ENCODE measurements around the gene GFM1. TPM values are rescaled to one million over a fixed set of nuclear protein-coding genes. Genes with fewer than 3 reads are reported as not detected.
A peak's percentile ranks its signal among the peaks of the same experiment; 100 is the strongest.

GFM1 gene
- total RNA-seq, 2 experiments from 2014 or later, result 48.4 to 56.1 TPM

DNA sequence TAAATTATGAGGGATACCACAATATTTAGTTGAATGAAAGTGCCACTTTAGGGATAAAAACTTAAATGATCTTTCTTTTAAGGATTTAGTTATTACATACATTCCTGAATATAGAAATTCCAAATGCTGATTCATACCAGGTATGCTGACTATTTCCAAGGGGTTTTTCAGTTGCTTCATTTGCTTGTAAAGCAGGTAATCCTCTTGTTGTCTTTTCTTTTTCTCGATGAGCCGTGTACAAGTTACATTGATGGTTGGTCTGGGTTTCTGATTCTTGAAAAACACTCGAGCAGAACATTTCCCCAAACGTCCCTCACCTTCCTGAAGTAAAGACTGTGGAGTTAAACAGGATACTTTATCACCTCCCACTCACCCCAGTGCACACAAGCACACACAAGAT is 66.3 kb downstream of the GFM1 start:
- TF ChIP-seq, protein P1, sequence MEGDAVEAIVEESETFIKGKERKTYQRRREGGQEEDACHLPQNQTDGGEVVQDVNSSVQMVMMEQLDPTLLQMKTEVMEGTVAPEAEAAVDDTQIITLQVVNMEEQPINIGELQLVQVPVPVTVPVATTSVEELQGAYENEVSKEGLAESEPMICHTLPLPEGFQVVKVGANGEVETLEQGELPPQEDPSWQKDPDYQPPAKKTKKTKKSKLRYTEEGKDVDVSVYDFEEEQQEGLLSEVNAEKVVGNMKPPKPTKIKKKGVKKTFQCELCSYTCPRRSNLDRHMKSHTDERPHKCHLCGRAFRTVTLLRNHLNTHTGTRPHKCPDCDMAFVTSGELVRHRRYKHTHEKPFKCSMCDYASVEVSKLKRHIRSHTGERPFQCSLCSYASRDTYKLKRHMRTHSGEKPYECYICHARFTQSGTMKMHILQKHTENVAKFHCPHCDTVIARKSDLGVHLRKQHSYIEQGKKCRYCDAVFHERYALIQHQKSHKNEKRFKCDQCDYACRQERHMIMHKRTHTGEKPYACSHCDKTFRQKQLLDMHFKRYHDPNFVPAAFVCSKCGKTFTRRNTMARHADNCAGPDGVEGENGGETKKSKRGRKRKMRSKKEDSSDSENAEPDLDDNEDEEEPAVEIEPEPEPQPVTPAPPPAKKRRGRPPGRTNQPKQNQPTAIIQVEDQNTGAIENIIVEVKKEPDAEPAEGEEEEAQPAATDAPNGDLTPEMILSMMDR (IDR thresholded peaks at IDR 0.05), result no peak
- Mint-ChIP-seq H3K4me3 (no peak overlapping the region), H3K27me3 (no peaks in the 10 kb centered on the region), H3K4me1 (ENCODE audit: low read depth) (peaks cover 31% of the 10 kb centered on the region), H3K27ac (no peak overlapping the region), H3K9me3 (no peaks in the 10 kb centered on the region), H3K36me3 (ENCODE audit: low read depth) (peaks cover 44% of the 10 kb centered on the region)
- DNase-seq (no peak), ATAC-seq (no peak)
- POLR2A ChIA-PET, result no interaction called here
- intact Hi-C loops (cut with micrococcal nuclease), result no loop called here
- CTCF ChIA-PET, result no interaction called here

DNA sequence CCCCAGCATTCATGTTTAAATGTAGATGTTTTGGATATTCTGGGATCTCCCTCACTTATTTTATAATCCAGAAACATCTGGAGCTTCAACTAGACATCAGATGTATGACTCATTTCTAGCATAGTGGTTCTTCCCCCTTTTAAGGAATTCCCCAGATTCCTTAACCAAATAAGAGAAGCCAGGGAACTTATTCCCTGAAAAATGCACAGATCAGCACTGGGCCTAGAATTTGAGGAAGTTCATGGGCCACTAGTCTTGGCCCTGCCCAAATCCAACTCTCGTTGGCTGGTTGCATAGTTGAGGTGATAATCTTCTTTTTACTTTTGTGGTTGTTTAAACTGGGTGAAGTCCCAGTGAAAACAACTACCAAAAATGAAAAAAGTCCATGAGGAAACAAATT is 67.6 kb downstream of the GFM1 start:
- no peak overlapping the region for H3K27ac Mint-ChIP-seq
- H3K4me3 Mint-ChIP-seq, result no peak overlapping the region
- no peaks in the 10 kb centered on the region for H3K27me3 Mint-ChIP-seq
- H3K36me3 Mint-ChIP-seq (ENCODE audit: low read depth), result peaks cover 38% of the 10 kb centered on the region
- peaks cover 31% of the 10 kb centered on the region for H3K4me1 Mint-ChIP-seq (ENCODE audit: low read depth)
- CTCF ChIA-PET, result no interaction called here
- POLR2A ChIA-PET, result no interaction called here
- DNase-seq (no peak), ATAC-seq (no peak)
- TF ChIP-seq, protein P1 (IDR thresholded peaks at IDR 0.05), result no peak
- intact Hi-C loops (cut with micrococcal nuclease), result no loop called here
- no peaks in the 10 kb centered on the region for H3K9me3 Mint-ChIP-seq

DNA sequence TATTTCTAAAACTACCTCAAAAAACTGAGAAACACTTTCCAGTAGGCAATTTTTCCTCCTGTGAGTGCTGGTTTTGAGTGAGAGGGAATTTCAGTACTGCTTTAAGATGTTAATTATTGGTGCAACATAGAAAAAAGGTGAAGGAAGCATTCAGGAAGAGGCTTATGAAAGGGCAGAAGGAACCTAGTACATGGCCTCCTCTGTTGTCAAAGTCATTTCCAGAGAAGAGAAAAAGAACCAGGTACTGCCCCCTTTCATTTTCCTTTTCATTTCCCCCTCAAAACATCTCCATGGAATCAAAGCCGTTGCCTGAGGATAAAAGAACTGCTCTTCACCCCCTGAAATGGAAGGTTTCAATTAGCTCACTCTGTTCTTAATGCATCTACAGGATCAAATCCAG is 68.1 kb downstream of the GFM1 start:
- Mint-ChIP-seq H3K36me3 (ENCODE audit: low read depth) (peaks cover 34% of the 10 kb centered on the region), H3K9me3 (no peaks in the 10 kb centered on the region), H3K4me3 (no peak overlapping the region), H3K27me3 (no peaks in the 10 kb centered on the region), H3K4me1 (ENCODE audit: low read depth) (peaks cover 31% of the 10 kb centered on the region), H3K27ac (no peak overlapping the region)
- ATAC-seq, result no peak
- POLR2A ChIA-PET, result no interaction called here
- TF ChIP-seq, protein P1 (IDR thresholded peaks at IDR 0.05), result no peak
- no peak for DNase-seq
- CTCF ChIA-PET, result interaction anchor here (1.3 kb wide), 1 partner anchor 10 kb away, joined by 6 read pairs; no protein-coding TSS in a partner anchor
- intact Hi-C loops (cut with micrococcal nuclease), result no loop called here

DNA sequence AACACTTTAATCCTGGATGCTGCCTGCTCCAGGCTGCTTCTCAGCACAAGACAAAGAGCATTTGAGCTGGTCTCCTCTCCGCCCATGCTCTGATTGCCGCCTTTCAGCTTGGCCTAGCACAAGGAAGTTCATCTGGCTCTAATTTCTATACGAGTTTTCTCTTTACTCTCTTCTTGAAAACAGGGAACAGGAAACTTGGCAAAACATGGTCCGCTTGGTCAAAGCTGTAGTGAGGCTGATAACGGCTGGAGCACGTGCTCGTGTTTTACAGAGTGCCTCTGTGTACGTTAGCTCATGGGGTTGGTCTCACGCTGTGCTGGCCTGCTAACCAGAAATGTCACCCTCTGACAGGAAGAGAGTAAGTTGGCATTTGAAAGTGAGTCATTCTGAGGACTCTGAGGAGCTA is 68.8 kb downstream of the GFM1 start:
- no peaks in the 10 kb centered on the region for H3K9me3 Mint-ChIP-seq
- ChIA-PET CTCF (interaction anchor here (1.0 to 6.8 kb wide), 4 partner anchors 9 to 83 kb away, joined by 3 to 47 read pairs (median 5); no protein-coding TSS in a partner anchor), POLR2A (no interaction called here)
- H3K4me3 Mint-ChIP-seq, result no peak overlapping the region
- H3K27ac Mint-ChIP-seq, result peak overlapping the region; percentile 57
- TF ChIP-seq, protein P1 (IDR thresholded peaks at IDR 0.05), result no peak
- intact Hi-C loops (cut with micrococcal nuclease), result no loop called here
- ATAC-seq (peak; percentile 66), DNase-seq (no peak)
- peaks cover 31% of the 10 kb centered on the region for H3K4me1 Mint-ChIP-seq (ENCODE audit: low read depth)
- H3K36me3 Mint-ChIP-seq (ENCODE audit: low read depth), result peaks cover 33% of the 10 kb centered on the region
- H3K27me3 Mint-ChIP-seq, result no peaks in the 10 kb centered on the region

DNA sequence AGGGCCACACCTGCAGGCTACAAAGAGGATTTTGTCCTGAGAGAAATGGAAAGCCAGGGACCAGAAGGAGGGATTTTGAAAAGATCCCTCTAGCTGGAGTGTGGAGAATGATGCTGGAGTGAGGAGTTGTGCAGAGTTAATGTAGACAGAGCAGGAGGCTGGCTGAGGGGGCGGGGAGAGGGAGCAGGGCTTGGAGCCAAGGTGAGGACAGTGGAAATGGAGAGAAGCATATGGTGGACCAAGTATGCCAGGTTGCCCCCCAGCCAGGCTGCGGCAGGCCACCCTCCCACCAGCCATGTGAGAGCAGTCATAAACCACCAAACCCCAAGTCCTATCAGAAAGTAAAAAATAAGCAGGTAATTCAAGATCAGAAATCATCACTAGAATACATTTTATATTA is 73.2 kb downstream of the GFM1 start:
- ATAC-seq, result no peak
- TF ChIP-seq, protein P1 (IDR thresholded peaks at IDR 0.05), result no peak
- Mint-ChIP-seq H3K27me3 (no peaks in the 10 kb centered on the region), H3K4me3 (no peak overlapping the region), H3K27ac (no peak overlapping the region), H3K4me1 (ENCODE audit: low read depth) (peaks cover 32% of the 10 kb centered on the region), H3K9me3 (no peaks in the 10 kb centered on the region), H3K36me3 (ENCODE audit: low read depth) (peaks cover 24% of the 10 kb centered on the region)
- intact Hi-C loops (cut with micrococcal nuclease), result no loop called here
- ChIA-PET POLR2A (no interaction called here), CTCF (interaction anchor here (6.8 kb wide), 1 partner anchor 9 kb away, joined by 47 read pairs; no protein-coding TSS in a partner anchor)
- DNase-seq, result no peak

All from activated CD8-positive, alpha-beta T cell treated with anti-CD3 and anti-CD28 coated beads for 36 hours (primary cell).